Spleen (tissue), 13 donors: Measurements from ENCODE around the gene TFAM. TPM values are rescaled to one million over a fixed set of nuclear protein-coding genes. Genes with fewer than 3 reads are reported as not detected.
A peak's percentile ranks its signal among the peaks of the same experiment; 100 is the strongest.

Source experiments
- DNase-seq: peaks from one replicate; pipeline ENCODE4 v3.0.0-alpha.2; 2020
- H3K27ac ChIP-seq, 8 donors: fragments of 200-600 bp; sonication (generic) in 7 of 8; 1 replicate in 4 of 8; 2 replicates in 4 of 8; pipeline versions ENCODE4 v1.5.0 to v1.8.0; 2016 to 2021; ENCODE audit warnings: inconsistent platforms in 4 of 8, mild to moderate bottlenecking in 4 of 8, moderate library complexity in 1 of 8
- H3K27me3 ChIP-seq, 7 donors: fragments of 200-600 bp; sonication (generic) in 6 of 7; replicated peaks in 1 of 7; 1 replicate in 4 of 7; 2 replicates in 3 of 7; pipeline versions ENCODE4 v1.5.0 to v1.8.0; 2016 to 2021; ENCODE audit warnings: inconsistent platforms in 3 of 7, mild to moderate bottlenecking in 1 of 7
- H3K36me3 ChIP-seq, 6 donors: fragments of 200-600 bp; sonication (generic) in 5 of 6; 1 replicate in 4 of 6; 2 replicates in 2 of 6; pipeline versions ENCODE4 v1.5.0 to v1.8.0; 2016 to 2021; ENCODE audit warnings: inconsistent platforms in 2 of 6
- H3K4me1 ChIP-seq, 6 donors: fragments of 200-600 bp; sonication (generic) in 5 of 6; 1 replicate in 3 of 6; 2 replicates in 3 of 6; pipeline versions ENCODE4 v1.5.0 to v1.8.0; 2016 to 2021; ENCODE audit warnings: inconsistent platforms in 3 of 6
- H3K4me3 ChIP-seq, 8 donors: fragments of 200-600 bp; sonication (generic) in 7 of 8; 1 replicate in 4 of 8; 2 replicates in 4 of 8; pipeline versions ENCODE4 v1.5.0 to v1.8.0; 2016 to 2021; ENCODE audit warnings: inconsistent platforms in 4 of 8, mild to moderate bottlenecking in 4 of 8, moderate library complexity in 2 of 8
- H3K9me3 ChIP-seq, 8 donors: fragments of 200-600 bp; sonication (generic) in 7 of 8; 1 replicate in 4 of 8; 2 replicates in 4 of 8; pipeline versions ENCODE4 v1.5.0 to v1.8.0; 2016 to 2021; ENCODE audit warnings: inconsistent platforms in 4 of 8
- POLR2A ChIP-seq, 3 donors: fragments of 450-650 bp; IDR thresholded peaks; one replicate each; pipeline ENCODE4 v1.5.1; 2017; ENCODE audit warnings: antibody characterized with exemption in 3 of 3, mild to moderate bottlenecking in 1 of 3
- POLR2AphosphoS5 ChIP-seq, 3 donors: sonication (generic); formaldehyde crosslinking; IDR thresholded peaks; one replicate each; pipeline ENCODE4 v1.5.1; 2017; ENCODE audit warnings: antibody characterized with exemption in 3 of 3
- WGBS, 5 donors: extraction: QIAGEN DNeasy Blood & Tissue Kit in 3 of 5; methylation state at CpG; one replicate each; pipeline versions ENCODE4 v1.1.5 to v1.1.7; 2013 to 2018; 5-methylcytosine and 5-hydroxymethylcytosine counted together
- intact Hi-C: fragments of 100-400 bp; cut with DNase I; formaldehyde crosslinking; loops from one replicate; pipeline ENCODE4 v1.15.0; 2023; ENCODE audit warnings: low total_unique reads
- long read RNA-seq, 2 donors: transcript quantifications; one replicate each; lab custom pipeline, GENCODE V29; 2026
- polyA plus RNA-seq, 3 donors: library from polyadenylated mRNA; stranded (reverse); fragments of 200-250 nt; gene quantifications; one replicate each; pipeline ENCODE4 v1.2.1, GENCODE V29; 2013
- total RNA-seq, 7 donors: library from RNA; depleted of rRNA in 3 of 7; stranded (reverse); fragments of >200 nt in 3 of 7; fragmentation: NEBNext Ultra II Directional in 4 of 7; extraction: Animal tissue kit (Norgen Biotek cat#: 25700) in 4 of 7; gene quantifications; one replicate each; pipeline versions ENCODE4 v1.1.0 to v1.2.1, GENCODE V29; 2016 to 2021
- TF ChIP-seq, protein P1 (sequence below), 11 experiments: fragments of 200-600 bp in 7 of 11; fragments of 450-650 bp in 4 of 11; sonication (generic) in 4 of 11; IDR thresholded peaks in 8 of 11; conservative IDR thresholded peaks in 3 of 11; 1 replicate in 7 of 11; 2 replicates in 4 of 11; pipeline versions ENCODE4 v1.4.0 to v1.8.0; 2016 to 2021; ENCODE audit warnings: antibody characterized with exemption in 11 of 11, inconsistent platforms in 4 of 11, mild to moderate bottlenecking in 1 of 11
- donor health status: healthy with polysubstance abuse.
- donor health status: DM: no; HTN: no; CAD: no; lungs with moderate emphysema.
- donor health status: DM: no; HTN: no; CAD: no.
- donor health status: Bipolar disorder and iron deficiency.
- donor health status: healthy.
- donor health status: DM: no; HTN: no; CAD: no.
- donor health status: DM: yes; HTN: yes; CAD: no.

Gene TFAM
- 10 to 100 TPM; 20.7 to 39.2 (median 37.0) TPM for total RNA-seq
- polyA plus RNA-seq, result 10 to 100 TPM in 2 of 3 donors, 1 to 10 TPM in 1; 7.6 to 12.9 (median 12.0) TPM
- long read RNA-seq, donor 1, full-length matches to known transcripts, result 10 of 45 reads
- long read RNA-seq, donor 1, partial matches to known transcripts, result 35 of 45 reads
- long read RNA-seq, donor 1, other reads (novel, unspliced or antisense), result 0 of 45 reads
- long read RNA-seq, donor 2, full-length matches to known transcripts, result 7 of 37 reads
- long read RNA-seq, donor 2, partial matches to known transcripts, result 30 of 37 reads
- long read RNA-seq, donor 2, other reads (novel, unspliced or antisense), result 0 of 37 reads

DNA sequence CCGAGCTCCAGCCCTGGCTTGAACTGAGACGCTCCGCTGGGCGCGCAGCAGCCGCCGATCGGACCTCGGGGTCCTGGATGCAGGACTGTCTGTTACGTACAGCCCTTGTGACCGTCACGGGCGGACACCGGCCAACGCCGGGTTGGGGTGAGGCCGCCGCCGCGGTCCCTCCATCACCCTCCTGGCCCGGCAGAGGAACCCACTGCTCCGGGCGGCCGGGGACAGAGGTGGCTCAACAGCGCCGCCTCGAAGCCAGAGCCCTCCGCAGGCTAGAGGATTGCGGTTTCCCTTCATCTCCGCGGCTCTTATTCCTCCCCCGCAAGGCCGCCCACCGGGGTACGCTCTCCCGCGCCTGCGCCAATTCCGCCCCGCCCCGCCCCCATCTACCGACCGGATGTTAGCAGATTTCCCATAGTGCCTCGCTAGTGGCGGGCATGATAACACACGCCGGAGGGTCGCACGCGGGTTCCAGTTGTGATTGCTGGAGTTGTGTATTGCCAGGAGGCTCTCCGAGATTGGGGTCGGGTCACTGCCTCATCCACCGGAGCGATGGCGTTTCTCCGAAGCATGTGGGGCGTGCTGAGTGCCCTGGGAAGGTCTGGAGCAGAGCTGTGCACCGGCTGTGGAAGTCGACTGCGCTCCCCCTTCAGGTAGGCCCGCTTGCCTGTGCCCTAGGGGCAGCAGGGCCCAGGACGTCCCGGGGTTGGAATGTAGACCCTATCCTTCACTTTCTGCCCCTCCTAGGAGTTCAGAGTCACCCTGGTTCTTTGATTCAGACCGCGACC, at the start of gene TFAM:
Gene TFAM (plus strand): TSS at position 412 of the 785 bp plus-strand sequence. CDS start 138 bp downstream, at position 550.
- Histone ChIP-seq H3K4me3 (peak within 1 kb of the TSS; percentile 74 to 90 (median 82)), H3K4me1 (peaks cover 18 to 72% (median 32%) of the 10 kb centered on the region in 6 donors), H3K36me3 (peaks cover 2 to 33% (median 25%) of the 10 kb centered on the region in 6 donors), H3K27me3 (no peaks in the 10 kb centered on the region), H3K9me3 (no peaks in the 10 kb centered on the region), H3K27ac (peak within 1 kb of the TSS; percentile 88 to 97 (median 93))
- 0 to 1% (median 0%) methylated on average over 23 to 65 of the region's 65 CpGs for WGBS, 5 donors
- intact Hi-C loops, result loop anchor here (10.0 kb wide), 1 partner anchor 80 kb away; no protein-coding TSS in a partner anchor
- DNase-seq, result peak; percentile 99
- TF ChIP-seq POLR2A (IDR thresholded peaks at IDR 0.05) (peak in 2 of 3 donors; percentile 83 to 88), POLR2AphosphoS5 (IDR thresholded peaks at IDR 0.05) (peak; percentile 96 to 98 (median 97))
- TF ChIP-seq, protein P1, sequence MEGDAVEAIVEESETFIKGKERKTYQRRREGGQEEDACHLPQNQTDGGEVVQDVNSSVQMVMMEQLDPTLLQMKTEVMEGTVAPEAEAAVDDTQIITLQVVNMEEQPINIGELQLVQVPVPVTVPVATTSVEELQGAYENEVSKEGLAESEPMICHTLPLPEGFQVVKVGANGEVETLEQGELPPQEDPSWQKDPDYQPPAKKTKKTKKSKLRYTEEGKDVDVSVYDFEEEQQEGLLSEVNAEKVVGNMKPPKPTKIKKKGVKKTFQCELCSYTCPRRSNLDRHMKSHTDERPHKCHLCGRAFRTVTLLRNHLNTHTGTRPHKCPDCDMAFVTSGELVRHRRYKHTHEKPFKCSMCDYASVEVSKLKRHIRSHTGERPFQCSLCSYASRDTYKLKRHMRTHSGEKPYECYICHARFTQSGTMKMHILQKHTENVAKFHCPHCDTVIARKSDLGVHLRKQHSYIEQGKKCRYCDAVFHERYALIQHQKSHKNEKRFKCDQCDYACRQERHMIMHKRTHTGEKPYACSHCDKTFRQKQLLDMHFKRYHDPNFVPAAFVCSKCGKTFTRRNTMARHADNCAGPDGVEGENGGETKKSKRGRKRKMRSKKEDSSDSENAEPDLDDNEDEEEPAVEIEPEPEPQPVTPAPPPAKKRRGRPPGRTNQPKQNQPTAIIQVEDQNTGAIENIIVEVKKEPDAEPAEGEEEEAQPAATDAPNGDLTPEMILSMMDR (IDR thresholded peaks at IDR 0.05 in 8 of 11, conservative IDR thresholded peaks at IDR 0.05 in 3 of 11), result peak in 10 of 11 experiments; percentile 53 to 81 (median 66)

DNA sequence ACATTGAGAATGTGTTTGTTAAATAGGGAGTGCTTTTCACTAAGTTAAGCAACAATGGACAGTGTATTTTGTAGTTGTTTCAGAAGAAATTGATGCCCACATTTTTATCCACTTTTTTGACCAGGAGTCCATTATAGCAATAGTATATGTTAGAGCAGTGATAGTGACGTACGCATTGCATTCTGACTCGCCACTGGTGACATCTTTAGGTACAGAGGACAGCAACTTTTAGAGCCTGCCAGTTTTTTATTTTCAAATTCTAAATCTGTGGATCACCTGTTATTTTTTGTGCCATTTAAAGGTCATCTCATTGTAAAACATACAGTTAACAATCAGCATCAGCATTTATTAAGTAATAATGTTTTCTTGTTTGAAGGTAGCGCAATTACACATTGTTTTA, 49.0 kb upstream of the TFAM start:
- no peaks in the 10 kb centered on the region for H3K36me3 ChIP-seq
- WGBS, 5 donors, result 91 to 94% (median 94%) methylated on average over 4 of the region's 4 CpGs
- H3K9me3 ChIP-seq, result no peaks in the 10 kb centered on the region
- no peak for DNase-seq
- H3K27ac ChIP-seq, result peak overlapping the region in 1 of 8 donors; percentile 95
- H3K27me3 ChIP-seq, result no peaks in the 10 kb centered on the region
- TF ChIP-seq, protein P1 (IDR thresholded peaks at IDR 0.05 in 8 of 11, conservative IDR thresholded peaks at IDR 0.05 in 3 of 11), result no peak
- intact Hi-C loops, result no loop called here
- peaks cover 5 to 69% (median 43%) of the 10 kb centered on the region in 6 donors for H3K4me1 ChIP-seq
- H3K4me3 ChIP-seq, result peak overlapping the region in 6 of 8 donors; percentile 86 to 98 (median 92)

DNA sequence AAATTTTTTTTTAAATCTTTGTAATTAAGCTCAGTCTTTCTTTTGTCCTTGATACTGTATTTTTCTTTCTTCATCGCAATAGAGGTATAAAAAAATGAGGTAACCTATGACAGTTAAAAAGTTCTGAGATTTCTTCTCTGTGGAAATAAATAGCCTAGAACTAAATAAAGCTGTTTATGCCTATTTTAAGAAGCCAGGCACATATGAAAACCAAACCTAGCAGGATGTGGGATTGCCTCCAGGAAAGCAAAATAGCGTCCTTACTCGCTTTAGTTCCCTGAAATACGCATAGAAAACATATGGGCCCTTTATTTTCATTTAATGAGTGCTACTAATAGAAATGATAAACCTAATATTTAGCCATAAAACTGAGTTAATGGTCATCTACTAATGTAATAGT, 43.8 kb upstream of the TFAM start:
- H3K27me3 ChIP-seq, result no peaks in the 10 kb centered on the region
- H3K4me1 ChIP-seq, result peaks cover 0 to 70% (median 32%) of the 10 kb centered on the region in 6 donors
- 60 to 78% (median 63%) methylated on average over 4 of the region's 4 CpGs for WGBS, 5 donors
- no peaks in the 10 kb centered on the region for H3K9me3 ChIP-seq
- TF ChIP-seq POLR2AphosphoS5 (IDR thresholded peaks at IDR 0.05), result no peak
- TF ChIP-seq, protein P1 (IDR thresholded peaks at IDR 0.05 in 8 of 11, conservative IDR thresholded peaks at IDR 0.05 in 3 of 11), result no peak
- no peak for TF ChIP-seq POLR2A (IDR thresholded peaks at IDR 0.05)
- no peak overlapping the region for H3K27ac ChIP-seq
- DNase-seq, result no peak
- no peaks in the 10 kb centered on the region for H3K36me3 ChIP-seq
- no peak overlapping the region for H3K4me3 ChIP-seq
- intact Hi-C loops, result no loop called here

DNA sequence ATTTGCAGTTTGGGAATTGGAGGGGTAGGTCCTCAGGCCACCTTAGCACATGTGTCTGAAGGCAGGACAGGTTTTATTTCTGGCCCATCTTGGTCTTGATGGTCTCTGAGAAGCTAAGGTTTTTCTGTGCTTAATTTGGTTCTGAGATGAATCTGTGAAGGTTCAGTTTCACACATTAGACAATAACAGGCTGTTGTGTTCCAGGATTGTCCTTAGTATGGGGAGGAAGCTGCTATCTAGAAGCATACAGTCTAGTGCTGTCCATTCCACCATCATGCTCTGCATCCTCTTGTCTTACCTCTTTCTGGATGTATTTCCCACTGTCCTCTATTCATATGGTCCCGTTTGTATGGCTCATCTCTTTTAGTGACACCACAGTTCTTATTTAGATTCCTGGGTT, 43.3 kb upstream of the TFAM start:
- H3K4me3 ChIP-seq, result no peak overlapping the region
- intact Hi-C loops, result no loop called here
- H3K4me1 ChIP-seq, result peaks cover 0 to 65% (median 27%) of the 10 kb centered on the region in 6 donors
- no peak overlapping the region for H3K27ac ChIP-seq
- 83 to 96% (median 88%) methylated on average over 1 of the region's 1 CpG for whole genome bisulfite sequencing, 5 donors
- DNase-seq, result no peak
- H3K9me3 ChIP-seq, result no peaks in the 10 kb centered on the region
- TF ChIP-seq, protein P1 (IDR thresholded peaks at IDR 0.05 in 8 of 11, conservative IDR thresholded peaks at IDR 0.05 in 3 of 11), result no peak
- TF ChIP-seq POLR2AphosphoS5 (IDR thresholded peaks at IDR 0.05), result no peak
- no peak for TF ChIP-seq POLR2A (IDR thresholded peaks at IDR 0.05)
- no peaks in the 10 kb centered on the region for H3K36me3 ChIP-seq
- H3K27me3 ChIP-seq, result no peaks in the 10 kb centered on the region
